GM12878 (cell line): Measurements from ENCODE around the gene SPHK2. TPM values are rescaled to one million over a fixed set of nuclear protein-coding genes. Genes with fewer than 3 reads are reported as not detected.

ENCODE experiments used
- ATAC-seq: fragments of 200-7000 bp; cut with Tn5 transposase; 3 replicates; pipeline ENCODE4 v1.9.1; 2020; ENCODE audit warnings: mild to moderate bottlenecking, moderate library complexity
- BruUV-seq: library from RNA; stranded (reverse); fragments of 400-500 nt; replicated peaks from 2 replicates; lab custom pipeline; 2021; lab: Mats Ljungman, UMichigan
- CTCF ChIA-PET: fragments of 300-600 bp; sonication (Branson Sonifier 250); formaldehyde crosslinking; extraction: SDS; loops from one replicate; lab custom pipeline; 2021; ENCODE audit warnings: inconsistent platforms; lab: Yijun Ruan, JAX
- POLR2A ChIA-PET: fragments of 350-600 bp; formaldehyde crosslinking; extraction: SDS; loops from one replicate; lab custom pipeline; 2021; ENCODE audit warnings: inconsistent platforms; lab: Charles Lee
- RAD21 ChIA-PET: fragments of 300-600 bp; sonication (Branson Sonifier 250); formaldehyde crosslinking; loops from one replicate; lab custom pipeline; 2023; ENCODE audit warnings: antibody characterized with exemption; ENCODE audit not compliant: unreplicated experiment; lab: Charles Lee
- SMC1A ChIA-PET: fragments of 300-600 bp; sonication (Branson Sonifier 250); formaldehyde crosslinking; loops from one replicate; lab custom pipeline; 2023; ENCODE audit not compliant: unreplicated experiment, uncharacterized antibody; lab: Charles Lee
- DNase-seq: peaks from one replicate; pipeline ENCODE4 v3.0.0-alpha.2; 2011; ENCODE audit warnings: low read depth, low spot score
- FAIRE-seq: peaks from 3 replicates; lab custom pipeline; 2011; peaks lifted over from hg19 to GRCh38; lab: Jason Lieb, UNC
- H2AFZ ChIP-seq: 2 replicates; pipeline ENCODE4 v1.6.0; 2011; ENCODE audit warnings: low read depth, low read length, control low read depth; ENCODE audit not compliant: control insufficient read depth
- H3K27ac ChIP-seq: 2 replicates; pipeline ENCODE4 v1.5.1; 2011; ENCODE audit warnings: control low read depth; ENCODE audit not compliant: control insufficient read depth, insufficient read depth
- H3K27me3 ChIP-seq, 2 experiments: replicated peaks in 1 of 2; 2 replicates each; pipeline versions ENCODE4 v1.6.0 to v1.6.1; 2011; ENCODE audit warnings: low read length in 1 of 2; ENCODE audit not compliant: control insufficient read depth in 2 of 2, insufficient read depth in 2 of 2
- H3K36me3 ChIP-seq, 2 experiments: 2 replicates each; pipeline ENCODE4 v1.5.1; 2011; ENCODE audit warnings: low read length in 1 of 2; ENCODE audit not compliant: control insufficient read depth in 2 of 2, insufficient read depth in 2 of 2
- H3K4me1 ChIP-seq: 2 replicates; pipeline ENCODE4 v1.6.1; 2011; ENCODE audit warnings: mild to moderate bottlenecking, low read length, moderate library complexity, mixed read lengths; ENCODE audit not compliant: control insufficient read depth, insufficient read depth
- H3K4me2 ChIP-seq: 2 replicates; pipeline ENCODE4 v1.6.0; 2011; ENCODE audit warnings: control low read depth; ENCODE audit not compliant: control insufficient read depth, insufficient read depth
- H3K4me3 ChIP-seq: fragments of 200-600 bp; sonication (generic); 2 replicates; pipeline ENCODE4 v1.5.1; 2016
- H3K79me2 ChIP-seq: 2 replicates; pipeline ENCODE4 v1.6.0; 2011; ENCODE audit warnings: low read length; ENCODE audit not compliant: control insufficient read depth, insufficient read depth
- H3K9ac ChIP-seq: 2 replicates; pipeline ENCODE4 v1.8.0; 2011; ENCODE audit warnings: low read length, control low read depth, mixed read lengths; ENCODE audit not compliant: control insufficient read depth, insufficient read depth
- H3K9me3 ChIP-seq: replicated peaks from 3 replicates; pipeline ENCODE4 v1.5.1; 2011; ENCODE audit warnings: mild to moderate bottlenecking, low read length; ENCODE audit not compliant: control insufficient read depth, insufficient read depth
- H4K20me1 ChIP-seq: 2 replicates; pipeline ENCODE4 v1.6.0; 2011; ENCODE audit not compliant: control insufficient read depth, insufficient read depth
- ATF7 ChIP-seq: fragments of 450-650 bp; IDR thresholded peaks from 2 replicates; pipeline ENCODE4 v1.6.1; 2016; ENCODE audit warnings: low read depth, mild to moderate bottlenecking
- BCL3 ChIP-seq: IDR thresholded peaks from 2 replicates; pipeline ENCODE4 v1.6.1; 2011; ENCODE audit warnings: borderline replicate concordance, low read depth, mild to moderate bottlenecking, moderate library complexity, low read length; ENCODE audit not compliant: insufficient read depth, poor library complexity, severe bottlenecking
- DPF2 ChIP-seq: fragments of 450-650 bp; IDR thresholded peaks from 2 replicates; pipeline ENCODE4 v1.6.1; 2017; ENCODE audit warnings: mild to moderate bottlenecking
- E2F8 ChIP-seq: fragments of 450-650 bp; IDR thresholded peaks from 2 replicates; pipeline ENCODE4 v1.6.1; 2018; ENCODE audit warnings: mild to moderate bottlenecking, low read depth, moderate library complexity; ENCODE audit not compliant: partially characterized antibody
- NKRF ChIP-seq: fragments of 450-650 bp; conservative IDR thresholded peaks from 2 replicates; pipeline ENCODE4 v1.6.1; 2017; ENCODE audit warnings: mild to moderate bottlenecking, moderate library complexity
- NR2F1 ChIP-seq: fragments of 450-650 bp; conservative IDR thresholded peaks from 2 replicates; pipeline ENCODE4 v1.6.1; 2017; ENCODE audit warnings: mild to moderate bottlenecking
- PKNOX1 ChIP-seq: fragments of 450-650 bp; IDR thresholded peaks from 2 replicates; pipeline ENCODE4 v1.6.1; 2016; ENCODE audit warnings: mild to moderate bottlenecking
- RELB ChIP-seq: fragments of 450-650 bp; IDR thresholded peaks from 2 replicates; pipeline ENCODE4 v1.6.1; 2017; ENCODE audit warnings: low read depth, mild to moderate bottlenecking, moderate library complexity
- SRF ChIP-seq, 2 experiments: IDR thresholded peaks; 2 replicates each; pipeline ENCODE4 v1.6.1; 2011; ENCODE audit warnings: low read depth in 2 of 2, low read length in 2 of 2, mild to moderate bottlenecking in 1 of 2, moderate library complexity in 1 of 2
- ZNF24 ChIP-seq: fragments of 450-650 bp; IDR thresholded peaks from 2 replicates; pipeline ENCODE4 v1.6.1; 2017; ENCODE audit warnings: antibody characterized with exemption, mild to moderate bottlenecking
- ZSCAN29 ChIP-seq: fragments of 450-650 bp; IDR thresholded peaks from 2 replicates; pipeline ENCODE4 v1.6.1; 2017; ENCODE audit warnings: mild to moderate bottlenecking, moderate library complexity
- whole genome bisulfite sequencing: methylation state at CpG from one replicate; pipeline ENCODE4 v1.1.6; 2016; ENCODE audit warnings: low lambda C conversion rate; ENCODE audit not compliant: insufficient replicate concordance, insufficient coverage; ENCODE audit errors: missing lambda C conversion rate; 5-methylcytosine and 5-hydroxymethylcytosine counted together
- in situ Hi-C: fragments of 300-500 bp; cut with MboI; formaldehyde crosslinking; loops from 9 replicates; pipeline ENCODE4 v1.14.3; 2018; ENCODE audit warnings: mixed read lengths
- intact Hi-C: fragments of 100-400 bp; cut with micrococcal nuclease; formaldehyde crosslinking; loops from one replicate; pipeline ENCODE4 v1.14.2; 2022; ENCODE audit not compliant: unreplicated experiment
- polyA plus RNA-seq, 11 experiments: library from polyadenylated mRNA; depleted of rRNA in 4 of 11; unstranded in 6 of 11; stranded (reverse) in 5 of 11; fragments of >200 nt; fragmentation: Nextera tagmentation in 4 of 11; fragmentation: Illumina TruSeq in 1 of 11; extraction: Ambion mirVana in 4 of 11; extraction: Trizol in 1 of 11; gene quantifications; 1 replicate in 1 of 11; 2 replicates in 10 of 11; pipeline versions ENCODE4 v1.2.1 to v1.2.3, GENCODE V29; 2011 to 2016; ENCODE audit warnings: inconsistent platforms in 2 of 11, missing spikeins in 2 of 11, low read depth in 1 of 11
- total RNA-seq, 4 experiments: library from RNA; depleted of rRNA in 3 of 4; stranded (reverse); fragments of >200 nt in 3 of 4; fragmentation: Illumina TruSeq in 1 of 4; extraction: Trizol in 1 of 4; gene quantifications; 2 replicates each; pipeline versions ENCODE4 v1.2.1 to v1.2.3, GENCODE V29; 2013 to 2021

Gene SPHK2
- total and polyA plus RNA-seq, 10 of the 15 experiments (the other 5 are each of a cell fraction or from before 2014, with no cell fraction given), result 0.37 to 40.5 (median 11.2) TPM

GRCh38 chr19:48634424-48635262 lies 15.3 kb downstream of the SPHK2 start:
- H3K36me3 ChIP-seq, result peaks cover under 1 to 4% of the 10 kb centered on the region in 2 experiments; a peak in 3 of 4 replicates
- ChIA-PET RAD21 (interaction anchor here (1.1 to 3.4 kb wide), 6 partner anchors 11 to 26 kb away, joined by 3 to 16 read pairs (median 10); partner anchors contain the start of genes CA11, RPL18 and SPHK2), CTCF (interaction anchor here (1.1 to 2.3 kb wide), 4 partner anchors 11 to 50 kb away, joined by 3 to 10 read pairs (median 7); partner anchors contain the start of gene CA11), SMC1A (interaction anchor here (0.9 to 2.8 kb wide), 6 partner anchors 9 to 51 kb away, joined by 3 to 22 read pairs (median 4); partner anchors contain the start of genes RPL18 and SPHK2), POLR2A (interaction anchor here (0.5 to 3.3 kb wide), 9 partner anchors 8 to 330 kb away, joined by 3 to 62 read pairs (median 5); partner anchors contain the start of genes CA11, RPL18 and SPHK2)
- BruUV-seq, result TSS peak; percentile 88
- H3K4me3 ChIP-seq, result peak overlapping the region; percentile 75
- peak overlapping the region; percentile 67 for H3K9ac ChIP-seq
- WGBS, result 1% methylated on average over 23 of the region's 37 CpGs
- FAIRE-seq (peak; percentile 78), DNase-seq (peak; percentile 79), ATAC-seq (peak; percentile 66)
- H3K79me2 ChIP-seq, result peaks cover 5% of the 10 kb centered on the region
- intact Hi-C loops, result loop anchor here (10.0 kb wide), 1 partner anchor 330 kb away; the partner anchor contains the start of gene FTL
- no peaks in the 10 kb centered on the region for H3K27me3 ChIP-seq
- peak overlapping the region; percentile 92 for H3K4me2 ChIP-seq
- H3K4me1 ChIP-seq, result peaks cover 28% of the 10 kb centered on the region
- H3K27ac ChIP-seq, result peak overlapping the region; percentile 79
- in situ Hi-C loops, result loop anchor here (25.0 kb wide), 1 partner anchor 1253 kb away; the partner anchor contains the start of genes AKT1S1, IL4I1 and TBC1D17
- no peaks in the 10 kb centered on the region for H4K20me1 ChIP-seq
- peak overlapping the region; percentile 81 for H2AFZ ChIP-seq
- H3K9me3 ChIP-seq, result no peaks in the 10 kb centered on the region
- TF ChIP-seq ZNF24 (no peak), SRF (IDR thresholded peaks at IDR 0.05; ENCODE audit: low read depth in 2 of 2, low read length in 2 of 2) (peak in 1 of 2 experiments; percentile 49; a peak in 2 of 4 replicates), E2F8 (no peak), DPF2 (peak; percentile 45; the same call in 1 of the 2 replicates), ZSCAN29 (no peak), NR2F1 (peak; percentile 71), ATF7 (0 out of 2 replicates have a peak, but pooled peaks have one; percentile 12), PKNOX1 (0 out of 2 replicates have a peak, but pooled peaks have one; percentile 17), NKRF (0 out of 2 replicates have a peak, but pooled peaks have one; percentile 42), RELB (peak; percentile 85), BCL3 (peak; percentile 26)
